IMR-90 (cell line): ENCODE measurements around the gene PLEK2. TPM values are rescaled to one million over a fixed set of nuclear protein-coding genes. Genes with fewer than 3 reads are reported as not detected.

ENCODE experiments used
- ATAC-seq: fragments of 200-7000 bp; cut with Tn5 transposase; 2 replicates; pipeline ENCODE4 v1.9.1; 2020; ENCODE audit warnings: low read depth, mild to moderate bottlenecking, moderate library complexity
- BruUV-seq: library from RNA; stranded (reverse); fragments of 400-500 nt; replicated peaks from 2 replicates; lab custom pipeline; 2021; lab: Mats Ljungman, UMichigan
- CTCF ChIA-PET: fragments of 300-600 bp; formaldehyde crosslinking; extraction: SDS; loops from one replicate; lab custom pipeline; 2021; ENCODE audit warnings: antibody characterized with exemption; lab: Yijun Ruan, JAX
- POLR2A ChIA-PET: fragments of 300-600 bp; sonication (Branson Sonifier 250); formaldehyde crosslinking; loops from one replicate; lab custom pipeline; 2022; ENCODE audit warnings: antibody characterized with exemption; ENCODE audit not compliant: unreplicated experiment; lab: Charles Lee
- DNase-seq: peaks from one replicate; pipeline ENCODE4 v3.0.0; 2013
- H2AFZ ChIP-seq: replicated peaks from 2 replicates; pipeline ENCODE3; 2013; ENCODE audit warnings: low read length, mild to moderate bottlenecking; ENCODE audit not compliant: poor library complexity
- H2AK5ac ChIP-seq: 2 replicates; pipeline ENCODE4 v1.6.1; 2013; ENCODE audit warnings: low read depth, low read length, inconsistent platforms
- H2AK9ac ChIP-seq: replicated peaks from 2 replicates; pipeline ENCODE3; 2013; ENCODE audit warnings: mild to moderate bottlenecking, low read depth, low read length, moderate library complexity; ENCODE audit not compliant: poor library complexity
- H2BK120ac ChIP-seq: 2 replicates; pipeline ENCODE4 v1.6.1; 2013; ENCODE audit warnings: low read depth, low read length, inconsistent platforms
- H2BK15ac ChIP-seq: 3 replicates; pipeline ENCODE4 v1.6.1; 2013; ENCODE audit warnings: low read depth, low read length, inconsistent platforms
- H2BK20ac ChIP-seq: 2 replicates; pipeline ENCODE4 v1.6.1; 2013; ENCODE audit warnings: low read depth, mild to moderate bottlenecking, inconsistent platforms, low read length, moderate library complexity
- H2BK5ac ChIP-seq: 2 replicates; pipeline ENCODE4 v1.6.1; 2013; ENCODE audit warnings: mild to moderate bottlenecking, low read depth, low read length, inconsistent platforms; ENCODE audit not compliant: poor library complexity, severe bottlenecking
- H3K14ac ChIP-seq: replicated peaks from 2 replicates; pipeline ENCODE4 v1.6.1; 2013; ENCODE audit warnings: low read depth, low read length, inconsistent platforms
- H3K18ac ChIP-seq: 2 replicates; pipeline ENCODE4 v1.6.1; 2013; ENCODE audit warnings: low read depth, low read length, control low read depth
- H3K23ac ChIP-seq: 2 replicates; pipeline ENCODE4 v1.6.1; 2013; ENCODE audit warnings: low read depth, low read length, inconsistent platforms
- H3K27ac ChIP-seq: 2 replicates; pipeline ENCODE4 v1.5.1; 2013; ENCODE audit warnings: mild to moderate bottlenecking, control low read depth, low read length; ENCODE audit not compliant: insufficient read depth
- H3K27me3 ChIP-seq: 2 replicates; pipeline ENCODE4 v1.6.1; 2013; ENCODE audit warnings: low read length; ENCODE audit not compliant: control insufficient read depth, insufficient read depth
- H3K36me3 ChIP-seq: 2 replicates; pipeline ENCODE4 v1.6.1; 2013; ENCODE audit warnings: low read length, mixed read lengths; ENCODE audit not compliant: control insufficient read depth, insufficient read depth
- H3K4ac ChIP-seq: 2 replicates; pipeline ENCODE4 v1.6.1; 2013; ENCODE audit warnings: low read depth, low read length, inconsistent platforms
- H3K4me1 ChIP-seq: 2 replicates; pipeline ENCODE4 v1.6.1; 2013; ENCODE audit warnings: low read length, mixed read lengths; ENCODE audit not compliant: control insufficient read depth, insufficient read depth
- H3K4me2 ChIP-seq: 2 replicates; pipeline ENCODE4 v1.6.1; 2013; ENCODE audit warnings: low read depth, mild to moderate bottlenecking, control low read depth, low read length, moderate library complexity
- H3K4me3 ChIP-seq: 2 replicates; pipeline ENCODE4 v1.5.1; 2013; ENCODE audit warnings: low read depth, mild to moderate bottlenecking, control low read depth, low read length, moderate library complexity; ENCODE audit not compliant: insufficient read depth
- H3K56ac ChIP-seq: 2 replicates; pipeline ENCODE4 v1.6.1; 2013; ENCODE audit warnings: low read length, inconsistent platforms; ENCODE audit not compliant: insufficient read depth; ENCODE audit errors: extremely low read depth
- H3K79me1 ChIP-seq, 2 experiments: 2 replicates each; pipeline ENCODE4 v1.6.1; 2013; ENCODE audit warnings: low read length in 2 of 2, inconsistent platforms in 1 of 2, low read depth in 1 of 2
- H3K9ac ChIP-seq: 2 replicates; pipeline ENCODE4 v1.6.1; 2013; ENCODE audit warnings: low read depth, low read length, control low read depth
- H3K9me1 ChIP-seq: 2 replicates; pipeline ENCODE4 v1.6.1; 2013; ENCODE audit warnings: low read length, inconsistent platforms; ENCODE audit not compliant: insufficient read depth
- H3K9me3 ChIP-seq: 2 replicates; pipeline ENCODE4 v1.6.1; 2013; ENCODE audit warnings: low read length; ENCODE audit not compliant: control insufficient read depth, insufficient read depth
- H4K20me1 ChIP-seq: 2 replicates; pipeline ENCODE4 v1.6.1; 2013; ENCODE audit warnings: low read length, inconsistent platforms; ENCODE audit not compliant: insufficient read depth
- H4K5ac ChIP-seq: 2 replicates; pipeline ENCODE4 v1.6.1; 2013; ENCODE audit warnings: mild to moderate bottlenecking, low read depth, low read length, control low read depth
- H4K8ac ChIP-seq, 2 experiments: 2 replicates each; pipeline ENCODE4 v1.6.1; 2013; ENCODE audit warnings: low read depth in 2 of 2, low read length in 2 of 2, control low read depth in 1 of 2, inconsistent platforms in 1 of 2
- H4K91ac ChIP-seq: 2 replicates; pipeline ENCODE4 v1.6.1; 2013; ENCODE audit warnings: low read depth, low read length, inconsistent platforms; ENCODE audit not compliant: insufficient read depth
- BHLHE40 ChIP-seq: fragments of 150-350 bp; IDR thresholded peaks from 2 replicates; pipeline ENCODE4 v1.6.1; 2016; ENCODE audit warnings: mild to moderate bottlenecking, low read depth, low read length
- CEBPB ChIP-seq: IDR thresholded peaks from 2 replicates; pipeline ENCODE4 v1.6.1; 2012; ENCODE audit warnings: low read depth, low read length, improper control_type of control experiment
- CHD1 ChIP-seq: IDR thresholded peaks from 2 replicates; pipeline ENCODE4 v1.6.1; 2012; ENCODE audit warnings: low read depth, low read length, improper control_type of control experiment
- FOS ChIP-seq: fragments of 150-350 bp; IDR thresholded peaks from 2 replicates; pipeline ENCODE4 v1.6.1; 2016; ENCODE audit warnings: low read depth, low read length
- MAFK ChIP-seq: IDR thresholded peaks from 2 replicates; pipeline ENCODE4 v1.6.1; 2012; ENCODE audit warnings: low read depth, low read length, improper control_type of control experiment
- MAZ ChIP-seq: IDR thresholded peaks from 2 replicates; pipeline ENCODE4 v1.6.1; 2012; ENCODE audit warnings: low read depth, mild to moderate bottlenecking, low read length, improper control_type of control experiment, moderate library complexity, borderline replicate concordance
- MXI1 ChIP-seq: IDR thresholded peaks from 2 replicates; pipeline ENCODE4 v1.6.1; 2012; ENCODE audit warnings: low read depth, mild to moderate bottlenecking, low read length, moderate library complexity, borderline replicate concordance
- NFE2L2 ChIP-seq: fragments of 150-350 bp; IDR thresholded peaks from 2 replicates; pipeline ENCODE4 v1.6.1; 2016; ENCODE audit warnings: low read depth, mild to moderate bottlenecking, low read length
- POLR2A ChIP-seq: IDR thresholded peaks from 2 replicates; pipeline ENCODE4 v1.6.1; 2012; ENCODE audit warnings: mild to moderate bottlenecking, low read depth, low read length
- RAD21 ChIP-seq: IDR thresholded peaks from 2 replicates; pipeline ENCODE4 v1.6.1; 2012; ENCODE audit warnings: low read length, improper control_type of control experiment
- RCOR1 ChIP-seq: IDR thresholded peaks from 2 replicates; pipeline ENCODE4 v1.6.1; 2012; ENCODE audit warnings: mild to moderate bottlenecking, low read length, improper control_type of control experiment; ENCODE audit not compliant: insufficient replicate concordance
- RFX5 ChIP-seq: IDR thresholded peaks from 2 replicates; pipeline ENCODE4 v1.8.0; 2012; ENCODE audit warnings: low read depth, mild to moderate bottlenecking, low read length, moderate library complexity
- SMC3 ChIP-seq: fragments of 150-350 bp; IDR thresholded peaks from 2 replicates; pipeline ENCODE4 v1.6.1; 2016; ENCODE audit warnings: low read depth, mild to moderate bottlenecking, antibody characterized with exemption, low read length, moderate library complexity
- WGBS, 2 experiments: methylation state at CpG; one replicate each; pipeline versions ENCODE4 v1.1.5 to v1.1.7; 2013; ENCODE audit warnings: missing lambda C conversion rate in 2 of 2; ENCODE audit not compliant: insufficient read length in 1 of 2; ENCODE audit errors: extremely low coverage in 2 of 2; 5-methylcytosine and 5-hydroxymethylcytosine counted together
- dilution Hi-C: fragments of 300-500 bp; cut with HindIII; formaldehyde crosslinking; loops from one replicate; pipeline ENCODE4 v1.14.3; 2018; ENCODE audit warnings: low sequenced_read_pairs; ENCODE audit not compliant: unreplicated experiment
- in situ Hi-C: fragments of 300-500 bp; cut with MboI; formaldehyde crosslinking; loops from 3 replicates; pipeline ENCODE4 v1.14.3; 2019; ENCODE audit warnings: low sequenced_read_pairs, inconsistent platforms, mixed read lengths
- intact Hi-C: fragments of 100-400 bp; cut with micrococcal nuclease; formaldehyde crosslinking; loops from 2 replicates; pipeline ENCODE4 v1.10.0; 2022
- polyA plus RNA-seq, 3 experiments: library from polyadenylated mRNA; depleted of rRNA; stranded (reverse); fragments of >200 nt; gene quantifications; 2 replicates each; pipeline ENCODE4 v1.2.3, GENCODE V29; 2012; ENCODE audit warnings: low replicate concordance in 1 of 3
- total RNA-seq: library from RNA; depleted of rRNA; stranded (reverse); fragments of >200 nt; gene quantifications from 2 replicates; pipeline ENCODE4 v1.2.3, GENCODE V29; 2012
- TF ChIP-seq, protein P1 (sequence below): fragments of 150-350 bp; IDR thresholded peaks from 2 replicates; pipeline ENCODE4 v1.6.1; 2016; ENCODE audit warnings: low read depth, mild to moderate bottlenecking, low read length, moderate library complexity, borderline replicate concordance
- TF ChIP-seq, protein P2 (sequence below): conservative IDR thresholded peaks from 2 replicates; pipeline ENCODE4 v1.5.1; 2012; ENCODE audit warnings: mild to moderate bottlenecking, low read depth, low read length, improper control_type of control experiment
- TF ChIP-seq, protein P3 (sequence below): fragments of 150-350 bp; IDR thresholded peaks from 2 replicates; pipeline ENCODE4 v1.6.1; 2017; ENCODE audit warnings: mild to moderate bottlenecking, antibody characterized with exemption, low read length, low read depth

PLEK2 gene
- total and polyA plus RNA-seq, 2 of the 4 experiments (the other 2 are of a cell fraction) = 1.7 to 2.5 TPM

DNA sequence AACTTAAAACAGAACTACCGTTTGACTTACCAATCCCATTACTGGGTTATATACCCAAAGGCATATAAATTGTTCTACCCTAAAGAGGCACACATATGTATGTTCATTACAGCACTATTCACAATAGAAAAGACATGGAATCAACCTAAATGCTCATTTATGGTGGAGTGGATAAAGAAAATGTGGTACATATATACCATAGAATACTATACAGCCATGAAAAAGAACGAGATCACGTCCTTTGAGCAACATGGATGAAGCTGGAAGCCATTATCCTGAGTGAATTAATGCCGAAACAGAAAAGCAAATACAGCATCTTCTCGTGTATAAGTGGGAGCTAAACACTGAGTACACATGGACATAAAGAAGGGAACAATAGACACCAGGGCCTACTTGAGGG lies 44.8 kb upstream of the PLEK2 start:
- dilution Hi-C loops = no loop called here
- Histone ChIP-seq H2AK5ac (no peak overlapping the region), H3K9ac (no peak overlapping the region), H3K4me1 (no peaks in the 10 kb centered on the region), H4K5ac (no peak overlapping the region), H3K4me3 (no peak overlapping the region), H3K27me3 (peaks cover 34% of the 10 kb centered on the region), H2BK5ac (no peak overlapping the region), H3K4me2 (no peak overlapping the region), H3K18ac (no peak overlapping the region), H3K4ac (no peak overlapping the region), H3K14ac (no peak overlapping the region), H2BK20ac (no peak overlapping the region), H2BK15ac (no peak overlapping the region), H2AK9ac (no peak overlapping the region), H4K8ac (no peak overlapping the region), H3K9me1 (no peaks in the 10 kb centered on the region), H3K56ac (no peak overlapping the region), H3K36me3 (no peaks in the 10 kb centered on the region), H3K79me1 (no peaks in the 10 kb centered on the region), H3K9me3 (no peaks in the 10 kb centered on the region), H3K27ac (no peak overlapping the region), H3K23ac (no peak overlapping the region), H4K91ac (no peak overlapping the region), H4K20me1 (no peaks in the 10 kb centered on the region), H2AFZ (no peak overlapping the region), H2BK120ac (no peak overlapping the region)
- ChIA-PET POLR2A (no interaction called here), CTCF (no interaction called here)
- WGBS, 2 experiments = 50% methylated on average over 1 of the region's 5 CpGs; no CpG with 5 or more reads in 1 of the 2 experiments
- BruUV-seq = no TSS peak
- in situ Hi-C loops = no loop called here
- intact Hi-C loops = no loop called here
- TF ChIP-seq MAZ (no peak), MAFK (no peak), CEBPB (no peak), BHLHE40 (no peak), RFX5 (no peak), RAD21 (no peak), SMC3 (no peak), RCOR1 (no peak), CHD1 (no peak), NFE2L2 (no peak), MXI1 (no peak), FOS (no peak), POLR2A (no peak)
- TF ChIP-seq, protein P1, sequence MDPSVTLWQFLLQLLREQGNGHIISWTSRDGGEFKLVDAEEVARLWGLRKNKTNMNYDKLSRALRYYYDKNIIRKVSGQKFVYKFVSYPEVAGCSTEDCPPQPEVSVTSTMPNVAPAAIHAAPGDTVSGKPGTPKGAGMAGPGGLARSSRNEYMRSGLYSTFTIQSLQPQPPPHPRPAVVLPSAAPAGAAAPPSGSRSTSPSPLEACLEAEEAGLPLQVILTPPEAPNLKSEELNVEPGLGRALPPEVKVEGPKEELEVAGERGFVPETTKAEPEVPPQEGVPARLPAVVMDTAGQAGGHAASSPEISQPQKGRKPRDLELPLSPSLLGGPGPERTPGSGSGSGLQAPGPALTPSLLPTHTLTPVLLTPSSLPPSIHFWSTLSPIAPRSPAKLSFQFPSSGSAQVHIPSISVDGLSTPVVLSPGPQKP = no peak
- TF ChIP-seq, protein P2, sequence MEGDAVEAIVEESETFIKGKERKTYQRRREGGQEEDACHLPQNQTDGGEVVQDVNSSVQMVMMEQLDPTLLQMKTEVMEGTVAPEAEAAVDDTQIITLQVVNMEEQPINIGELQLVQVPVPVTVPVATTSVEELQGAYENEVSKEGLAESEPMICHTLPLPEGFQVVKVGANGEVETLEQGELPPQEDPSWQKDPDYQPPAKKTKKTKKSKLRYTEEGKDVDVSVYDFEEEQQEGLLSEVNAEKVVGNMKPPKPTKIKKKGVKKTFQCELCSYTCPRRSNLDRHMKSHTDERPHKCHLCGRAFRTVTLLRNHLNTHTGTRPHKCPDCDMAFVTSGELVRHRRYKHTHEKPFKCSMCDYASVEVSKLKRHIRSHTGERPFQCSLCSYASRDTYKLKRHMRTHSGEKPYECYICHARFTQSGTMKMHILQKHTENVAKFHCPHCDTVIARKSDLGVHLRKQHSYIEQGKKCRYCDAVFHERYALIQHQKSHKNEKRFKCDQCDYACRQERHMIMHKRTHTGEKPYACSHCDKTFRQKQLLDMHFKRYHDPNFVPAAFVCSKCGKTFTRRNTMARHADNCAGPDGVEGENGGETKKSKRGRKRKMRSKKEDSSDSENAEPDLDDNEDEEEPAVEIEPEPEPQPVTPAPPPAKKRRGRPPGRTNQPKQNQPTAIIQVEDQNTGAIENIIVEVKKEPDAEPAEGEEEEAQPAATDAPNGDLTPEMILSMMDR = no peak
- TF ChIP-seq, protein P3, sequence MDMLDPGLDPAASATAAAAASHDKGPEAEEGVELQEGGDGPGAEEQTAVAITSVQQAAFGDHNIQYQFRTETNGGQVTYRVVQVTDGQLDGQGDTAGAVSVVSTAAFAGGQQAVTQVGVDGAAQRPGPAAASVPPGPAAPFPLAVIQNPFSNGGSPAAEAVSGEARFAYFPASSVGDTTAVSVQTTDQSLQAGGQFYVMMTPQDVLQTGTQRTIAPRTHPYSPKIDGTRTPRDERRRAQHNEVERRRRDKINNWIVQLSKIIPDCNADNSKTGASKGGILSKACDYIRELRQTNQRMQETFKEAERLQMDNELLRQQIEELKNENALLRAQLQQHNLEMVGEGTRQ = no peak
- DNase-seq (no peak), ATAC-seq (no peak)
